Measurements from ENCODE around the gene ICAM4. TPM values are rescaled to one million over a fixed set of nuclear protein-coding genes. Genes with fewer than 3 reads are reported as not detected.

Gene ICAM4
- total RNA-seq, 1 donor from 2014 or later, result not detected

GRCh38 chr19:10306327-10306726 is 19.6 kb downstream of the ICAM4 start:
- no peak for DNase-seq (ENCODE audit: extremely low spot score, unreplicated experiment)
- TF ChIP-seq CTCF (IDR thresholded peaks at IDR 0.05), result no peak
- Mint-ChIP-seq H3K27ac (ENCODE audit: unreplicated experiment) (no peak overlapping the region), H3K9me3 (ENCODE audit: unreplicated experiment) (no peaks in the 10 kb centered on the region), H3K4me1 (ENCODE audit: unreplicated experiment) (no peaks in the 10 kb centered on the region), H3K4me3 (ENCODE audit: unreplicated experiment) (no peak overlapping the region), H3K27me3 (ENCODE audit: unreplicated experiment) (peaks cover 3% of the 10 kb centered on the region), H3K36me3 (ENCODE audit: unreplicated experiment) (peaks cover 5% of the 10 kb centered on the region)

GRCh38 chr19:10309423-10309822 is 22.7 kb downstream of the ICAM4 start, which contains the start of gene ZGLP1:
TSS of gene ZGLP1 (minus strand) at chr19:10309815.
- no peak for DNase-seq (ENCODE audit: extremely low spot score, unreplicated experiment)
- H3K36me3 Mint-ChIP-seq (ENCODE audit: unreplicated experiment), result peaks cover 5% of the 10 kb centered on the region
- no peaks in the 10 kb centered on the region for H3K9me3 Mint-ChIP-seq (ENCODE audit: unreplicated experiment)
- peaks cover 3% of the 10 kb centered on the region for H3K4me1 Mint-ChIP-seq (ENCODE audit: unreplicated experiment)
- no peak within 1 kb of the TSS for H3K27ac Mint-ChIP-seq (ENCODE audit: unreplicated experiment)
- no peak within 1 kb of the TSS for H3K4me3 Mint-ChIP-seq (ENCODE audit: unreplicated experiment)
- no peak for TF ChIP-seq CTCF (IDR thresholded peaks at IDR 0.05)
- no peaks in the 10 kb centered on the region for H3K27me3 Mint-ChIP-seq (ENCODE audit: unreplicated experiment)

GRCh38 chr19:10315335-10316214 is 28.8 kb downstream of the ICAM4 start, which contains the start of gene FDX2:
TSS of gene FDX2 (minus strand) at chr19:10316015. CDS start at chr19:10315996, 19 bp downstream.
- no peaks in the 10 kb centered on the region for H3K9me3 Mint-ChIP-seq (ENCODE audit: unreplicated experiment)
- no peaks in the 10 kb centered on the region for H3K27me3 Mint-ChIP-seq (ENCODE audit: unreplicated experiment)
- H3K36me3 Mint-ChIP-seq (ENCODE audit: unreplicated experiment), result peaks cover 7% of the 10 kb centered on the region
- peak within 1 kb of the TSS; percentile 89 for H3K4me3 Mint-ChIP-seq (ENCODE audit: unreplicated experiment)
- H3K27ac Mint-ChIP-seq (ENCODE audit: unreplicated experiment), result peak within 1 kb of the TSS; percentile 79
- H3K4me1 Mint-ChIP-seq (ENCODE audit: unreplicated experiment), result peaks cover 13% of the 10 kb centered on the region
- TF ChIP-seq CTCF (IDR thresholded peaks at IDR 0.05), result no peak
- DNase-seq (ENCODE audit: extremely low spot score, unreplicated experiment), result peak; percentile 95

GRCh38 chr19:10316229-10317044 is 29.7 kb downstream of the ICAM4 start:
- H3K4me1 Mint-ChIP-seq (ENCODE audit: unreplicated experiment), result peaks cover 13% of the 10 kb centered on the region
- H3K4me3 Mint-ChIP-seq (ENCODE audit: unreplicated experiment), result peak overlapping the region; percentile 89
- H3K9me3 Mint-ChIP-seq (ENCODE audit: unreplicated experiment), result no peaks in the 10 kb centered on the region
- peak overlapping the region; percentile 79 for H3K27ac Mint-ChIP-seq (ENCODE audit: unreplicated experiment)
- no peak for TF ChIP-seq CTCF (IDR thresholded peaks at IDR 0.05)
- DNase-seq (ENCODE audit: extremely low spot score, unreplicated experiment), result no peak
- H3K36me3 Mint-ChIP-seq (ENCODE audit: unreplicated experiment), result peaks cover 7% of the 10 kb centered on the region
- no peaks in the 10 kb centered on the region for H3K27me3 Mint-ChIP-seq (ENCODE audit: unreplicated experiment)
